AG08395 (cell line): Measurements from ENCODE around the gene LARP4.
"Not testable (repeated sequence)": the region's sequence is repeated elsewhere in the genome, so short reads cannot be mapped to it uniquely, and the experiment has no call there.

Experiments
- DNase-seq: peaks from one replicate; pipeline ENCODE4 v3.0.0; 2012; ENCODE audit warnings: mixed read lengths, low spot score

The LARP4 gene

GRCh38 chr12:50401500-50402081 lies 906 bp downstream of the LARP4 start:
- DNase-seq: peak; percentile 38

GRCh38 chr12:50402264-50403000 lies 1.7 kb downstream of the LARP4 start:
- DNase-seq: no peak

DNA sequence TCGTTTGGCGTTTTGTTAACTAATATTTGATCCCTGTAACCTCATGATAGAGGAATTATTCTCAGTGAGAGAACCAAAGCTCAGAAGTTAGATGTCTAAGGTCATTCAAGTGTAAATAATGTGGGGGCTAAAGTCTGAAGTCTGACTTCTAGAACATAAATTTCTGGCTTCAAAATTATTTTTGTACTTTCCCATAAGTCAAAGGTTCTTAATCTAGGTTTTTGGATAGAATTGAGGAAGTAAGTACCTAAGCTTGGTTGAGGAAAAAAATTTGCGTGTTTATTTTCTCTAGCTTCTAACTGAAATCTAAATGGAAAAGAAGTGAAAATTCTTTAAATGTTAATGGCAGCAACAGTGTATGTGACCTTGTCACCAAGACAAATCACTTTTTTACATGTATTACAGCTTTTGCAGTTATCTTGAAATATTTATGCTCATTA lies 2.3 kb downstream of the LARP4 start:
- DNase-seq: no peak

DNA sequence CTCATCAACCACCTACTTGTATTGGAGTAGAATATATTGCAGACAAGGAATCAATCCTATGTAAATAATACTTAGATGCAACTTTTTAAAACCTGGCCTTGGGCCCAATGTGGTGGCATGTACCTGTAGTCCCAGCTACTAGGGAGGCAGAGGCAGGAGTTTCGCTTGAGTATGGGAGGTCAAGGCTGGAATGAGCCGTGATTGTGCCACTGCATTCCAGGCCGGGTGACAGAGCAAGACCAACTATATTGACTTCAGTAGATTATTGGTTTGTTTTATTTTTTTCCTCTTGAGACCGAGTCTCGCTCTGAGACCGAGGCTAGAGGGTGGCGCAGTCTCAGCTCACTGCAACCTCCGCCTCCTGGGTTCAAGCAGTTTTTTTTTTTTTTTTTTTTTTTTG lies 3.6 kb downstream of the LARP4 start:
- no peak for DNase-seq

DNA sequence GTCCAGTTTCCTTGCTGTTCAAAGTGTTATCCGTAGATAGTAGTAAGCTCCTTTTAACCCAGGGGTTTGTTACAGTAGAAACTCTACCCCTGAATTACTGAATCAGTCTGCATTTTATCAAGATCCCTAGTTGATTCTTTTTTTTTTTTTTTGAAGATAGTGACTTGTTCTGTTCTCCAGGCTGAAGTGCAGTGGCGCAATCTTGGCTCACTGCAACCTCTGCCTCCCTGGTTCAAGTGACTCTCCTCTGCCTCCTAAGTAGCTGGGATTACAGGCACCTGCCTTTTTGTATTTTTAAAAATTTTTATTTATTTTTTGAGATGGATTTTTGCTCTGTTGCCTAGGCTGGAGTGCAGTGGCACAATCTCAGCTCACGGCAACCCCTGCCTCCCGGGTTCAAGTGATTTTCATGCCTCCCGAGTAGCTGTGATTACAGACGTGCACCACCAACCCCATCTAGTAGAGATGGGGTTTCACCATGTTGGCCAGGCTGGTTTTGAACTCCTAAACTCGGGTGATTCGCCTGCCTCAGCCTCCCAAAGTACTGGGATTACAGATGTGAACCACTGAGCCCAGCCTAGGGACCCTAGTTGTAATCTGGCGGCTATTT lies 10.5 kb downstream of the LARP4 start:
- no peak for DNase-seq

DNA sequence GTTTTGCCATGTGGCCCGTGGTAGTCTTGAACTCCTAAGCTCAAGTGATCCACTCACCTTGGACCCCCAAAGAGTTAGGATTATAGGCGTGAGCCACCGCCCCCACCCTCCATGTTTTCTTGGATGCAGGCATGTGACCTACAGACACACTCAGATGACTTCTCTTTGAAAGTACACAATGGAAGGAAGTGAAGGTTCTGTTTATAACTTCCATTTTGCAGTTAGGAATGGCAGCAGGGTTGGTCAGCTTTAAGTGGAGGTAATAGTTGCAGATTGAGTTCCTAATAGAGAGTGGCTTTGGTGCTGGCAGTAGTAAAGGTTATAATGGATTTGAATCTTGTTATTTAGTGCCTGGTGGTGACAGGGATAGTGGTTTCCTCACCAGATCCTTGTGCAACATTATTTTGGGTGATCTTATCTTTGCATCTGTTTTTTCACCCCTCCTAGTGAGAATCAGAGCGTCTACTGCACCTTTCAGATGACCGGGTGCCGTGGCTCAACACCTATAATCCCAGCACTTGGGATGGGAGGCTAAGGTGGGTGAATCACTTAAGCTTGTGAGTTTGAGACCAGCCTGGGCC lies 15.3 kb downstream of the LARP4 start:
- no peak for DNase-seq

DNA sequence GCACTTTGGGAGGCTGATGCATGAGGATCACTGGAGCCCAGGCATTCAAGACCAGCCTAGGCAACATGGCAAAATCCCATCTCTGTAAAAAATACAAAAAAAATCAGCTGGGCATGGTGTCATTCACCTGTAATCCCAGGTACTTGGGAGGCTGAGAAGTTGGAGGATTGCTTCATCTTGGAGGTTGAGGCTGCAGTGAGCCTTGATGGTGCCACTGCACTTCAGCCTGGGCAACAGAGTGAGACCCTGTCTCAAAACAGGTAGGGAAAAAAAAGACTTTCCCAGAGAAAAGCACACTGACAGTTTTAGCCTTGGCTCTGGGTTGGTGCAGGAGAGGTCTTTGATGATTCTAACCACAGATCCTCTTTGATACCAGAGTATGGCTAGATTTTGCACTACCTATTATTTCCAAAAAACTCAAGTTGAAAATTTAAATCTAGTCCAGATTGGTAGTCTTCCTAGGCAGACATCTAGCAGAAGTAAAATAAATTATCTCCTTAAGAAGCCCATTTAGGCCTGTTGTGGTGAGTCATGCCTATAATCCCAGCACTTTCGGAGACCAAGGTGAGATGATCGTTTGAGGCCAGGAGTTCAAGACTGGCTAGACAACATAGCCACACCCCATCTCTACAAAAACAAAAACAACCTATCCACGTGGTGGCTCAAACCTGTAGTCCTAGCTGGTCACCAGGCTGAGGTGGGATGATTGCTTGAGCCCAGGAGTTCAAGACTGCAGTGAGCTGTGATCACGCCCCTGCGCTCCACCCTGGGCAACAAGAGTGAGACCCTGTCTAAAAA lies 18.6 kb downstream of the LARP4 start:
- DNase-seq: no peak

DNA sequence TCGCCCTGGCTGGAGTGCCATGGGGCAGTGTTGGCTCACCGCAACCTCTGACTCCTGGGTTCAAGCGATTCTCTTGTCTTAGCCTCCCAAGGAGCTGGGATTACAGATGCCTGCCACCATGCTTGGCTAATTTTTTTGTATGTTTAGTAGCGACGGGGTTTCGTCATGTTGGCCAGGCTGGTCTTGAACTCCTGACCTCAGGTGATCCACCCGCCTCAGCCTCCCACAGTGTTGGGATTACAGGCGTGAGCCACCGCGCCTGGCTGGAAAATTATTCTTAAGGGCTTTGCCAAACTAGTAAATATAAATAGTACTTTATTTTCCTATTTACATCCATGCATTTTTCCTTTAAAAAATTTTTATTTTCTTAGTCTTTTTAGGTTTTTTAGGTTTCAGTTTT lies 22.2 kb downstream of the LARP4 start:
- not testable (repeated sequence) for DNase-seq

DNA sequence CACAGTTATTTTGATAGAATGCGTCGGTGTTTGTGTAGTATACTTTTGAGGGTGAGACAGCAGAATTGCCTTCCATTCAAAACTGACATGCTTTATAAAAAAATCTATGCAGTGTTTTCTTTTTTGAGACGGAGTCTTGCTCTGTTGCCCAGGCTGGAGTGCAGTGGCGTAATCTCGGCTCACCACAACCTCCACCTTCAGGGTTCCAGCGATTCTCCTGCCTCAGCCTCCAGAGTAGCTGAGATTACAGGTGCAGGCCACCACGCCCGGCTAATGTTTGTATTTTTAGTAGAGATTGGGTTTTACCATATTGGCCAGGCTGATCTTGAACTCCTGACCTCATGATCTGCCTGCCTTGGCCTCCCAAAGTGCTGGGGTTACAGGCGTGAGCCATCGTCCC lies 22.7 kb downstream of the LARP4 start:
- not testable (repeated sequence) for DNase-seq

- DNase-seq: no peak
These were observed 25.0 kb downstream of the LARP4 start for GRCh38 chr12:50425589-50426258.

DNA sequence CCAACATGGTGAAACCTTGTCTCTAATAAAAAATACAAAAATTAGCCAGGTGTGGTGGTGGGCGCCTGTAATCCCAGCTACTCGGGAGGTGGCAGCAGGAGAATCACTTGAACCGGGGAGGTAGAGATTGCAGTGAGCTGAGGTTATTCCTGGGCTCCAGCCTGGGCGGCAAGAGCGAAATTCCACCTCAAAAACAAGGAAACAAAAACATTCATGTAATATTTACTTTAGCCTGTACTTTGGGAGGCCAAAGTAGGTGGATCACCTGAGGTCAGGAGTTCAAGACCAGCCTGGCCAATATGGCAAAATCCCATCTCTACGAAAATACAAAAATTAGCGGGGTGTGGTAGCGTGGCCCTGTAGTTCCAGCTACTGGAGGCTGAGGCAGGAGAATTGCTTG lies 31.0 kb downstream of the LARP4 start:
- DNase-seq: not testable (repeated sequence)

DNA sequence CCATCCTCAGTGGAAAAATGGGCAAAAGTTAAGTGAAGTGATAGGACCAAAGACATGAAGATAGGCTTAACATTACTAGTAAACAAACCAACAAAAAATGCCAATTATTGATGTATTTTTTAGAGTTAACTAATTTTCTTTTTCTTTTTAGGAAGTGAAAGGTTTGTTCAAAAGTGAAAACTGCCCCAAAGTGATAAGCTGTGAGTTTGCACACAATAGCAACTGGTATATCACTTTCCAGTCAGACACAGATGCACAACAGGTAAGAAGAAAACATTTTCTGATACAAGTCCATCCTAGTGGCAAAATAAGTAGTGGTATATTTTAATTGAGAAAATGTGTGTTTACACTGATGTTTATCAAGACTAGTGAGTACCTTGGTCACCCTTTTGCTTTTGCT lies 39.6 kb downstream of the LARP4 start:
- DNase-seq: no peak

- DNase-seq: no peak
These were observed 41.1 kb downstream of the LARP4 start for GRCh38 chr12:50441763-50442162.

DNA sequence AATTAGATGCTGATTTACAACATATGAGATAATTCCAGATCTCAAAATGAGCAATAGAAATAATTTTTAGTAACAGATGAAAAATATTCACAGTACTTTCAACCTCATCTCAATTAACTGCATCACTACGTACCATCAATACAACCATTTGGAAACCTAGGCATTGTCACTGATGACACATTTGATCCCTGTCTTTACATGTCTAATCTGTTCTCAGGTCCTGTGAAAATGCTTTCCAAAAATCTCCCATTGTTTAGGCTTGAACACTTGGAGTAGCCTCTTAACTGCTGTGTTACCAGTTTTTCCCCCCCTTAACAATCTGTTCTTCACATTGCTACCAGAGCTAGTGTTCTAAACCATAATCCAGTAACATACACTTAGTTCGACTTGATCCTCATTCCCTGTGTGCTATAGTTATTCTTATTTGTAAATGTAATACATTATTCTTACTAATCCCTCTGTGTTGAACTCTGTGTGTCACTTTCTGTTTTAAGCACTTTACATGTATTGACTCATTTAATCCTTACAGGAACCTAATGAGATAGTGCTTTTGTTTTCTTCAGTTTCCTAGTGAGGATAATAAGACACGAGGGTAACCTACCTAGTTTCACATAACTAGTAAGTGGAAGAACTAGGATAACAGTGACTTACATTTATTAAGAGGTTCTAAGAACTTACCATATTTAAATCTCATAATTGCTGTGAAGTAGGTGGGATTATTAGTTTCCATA lies 41.7 kb downstream of the LARP4 start:
- no peak for DNase-seq

GRCh38 chr12:50449671-50450070 lies 49.0 kb downstream of the LARP4 start:
- DNase-seq: not testable (repeated sequence)

DNA sequence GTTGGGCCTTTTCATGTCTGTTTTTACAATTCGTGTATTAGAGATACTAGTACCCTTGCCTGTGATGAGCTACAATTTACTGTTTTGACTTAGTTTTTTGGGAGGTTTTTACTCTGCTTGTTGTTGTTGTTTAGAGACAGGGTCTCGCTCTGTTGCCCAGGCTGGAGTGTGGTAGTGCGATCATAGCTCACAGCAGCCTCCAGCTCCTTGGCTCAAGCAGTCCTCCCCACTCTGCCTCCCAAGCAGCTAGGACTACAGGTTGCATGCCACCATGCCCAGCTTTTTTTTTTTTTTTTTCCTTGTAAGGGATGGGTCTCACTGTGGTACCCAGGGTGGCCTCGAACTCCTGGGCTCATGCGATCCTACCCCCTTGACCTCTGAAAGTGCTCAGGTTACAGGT lies 52.1 kb downstream of the LARP4 start:
- DNase-seq: no peak

- DNase-seq: no peak
These were observed 53.2 kb downstream of the LARP4 start for GRCh38 chr12:50453872-50454271.

GRCh38 chr12:50458606-50459005 lies 57.9 kb downstream of the LARP4 start:
- DNase-seq: peak; percentile 7

DNA sequence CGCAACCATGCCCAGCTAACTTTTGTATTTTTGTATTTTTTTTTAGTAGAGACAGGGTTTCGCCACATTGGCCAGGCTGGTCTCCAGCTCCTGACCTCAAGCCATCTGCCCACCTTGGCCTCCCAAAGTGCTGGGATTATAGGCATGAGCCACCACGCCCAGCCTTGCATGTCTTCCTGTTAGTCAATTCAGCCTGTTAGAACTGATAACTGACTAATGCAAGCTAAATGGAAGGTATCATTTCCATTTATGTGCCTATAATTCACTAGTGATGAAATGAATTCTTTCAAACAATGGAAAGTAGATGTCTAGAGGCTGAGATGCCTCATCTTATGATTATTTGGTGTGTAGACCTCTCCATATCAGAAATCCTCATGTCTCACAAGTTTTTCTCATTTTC lies 66.8 kb downstream of the LARP4 start:
- no peak for DNase-seq

GRCh38 chr12:50477241-50477832 lies 76.7 kb downstream of the LARP4 start:
- DNase-seq: no peak

DNA sequence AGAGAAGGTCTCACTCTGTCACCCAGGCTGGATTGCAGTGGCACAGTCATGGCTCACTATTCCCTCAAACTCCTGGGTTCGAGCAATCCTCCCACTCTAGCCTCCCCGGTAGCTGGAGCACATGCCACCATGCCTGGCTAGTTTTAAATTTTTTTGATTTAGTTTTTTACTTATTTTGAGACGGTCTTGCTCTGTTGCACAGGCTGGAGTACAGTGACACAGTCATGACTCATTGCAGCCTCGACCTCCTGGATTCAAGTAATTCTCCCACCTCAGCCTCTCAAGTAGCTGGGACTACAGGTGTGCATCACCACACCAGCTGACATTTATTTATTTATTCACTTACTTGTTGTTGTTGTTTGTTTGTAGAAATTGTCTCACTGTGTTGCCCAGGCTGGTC lies 81.9 kb downstream of the LARP4 start:
- DNase-seq: no peak
